Measurements from ENCODE around the gene TMEM63B. TPM values are rescaled to one million over a fixed set of nuclear protein-coding genes. Genes with fewer than 3 reads are reported as not detected.

Gene TMEM63B
- total RNA-seq, 2 experiments from 2014 or later: 7.8 to 8.3 TPM

GRCh38 chr6:44126320-44127149, 819 bp upstream of the TMEM63B start:
- CTCF ChIA-PET: interaction anchor here (1.2 kb wide), 1 partner anchor 95 kb away, joined by 3 read pairs; no protein-coding TSS in a partner anchor
- Mint-ChIP-seq H3K4me3 (peak overlapping the region; percentile 88), H3K36me3 (ENCODE audit: low read depth) (peaks cover 5% of the 10 kb centered on the region), H3K9me3 (no peaks in the 10 kb centered on the region), H3K4me1 (ENCODE audit: low read depth) (peaks cover 43% of the 10 kb centered on the region), H3K27ac (peak overlapping the region; percentile 93), H3K27me3 (ENCODE audit: low read depth) (no peaks in the 10 kb centered on the region)
- intact Hi-C loops (cut with micrococcal nuclease): loop anchor here (1.0 to 2.0 kb wide), 10 partner anchors 25 to 610 kb away; partner anchors contain the start of genes CDC5L, GTPBP2, NFKBIE and POLR1C
- DNase-seq: peak; percentile 95

GRCh38 chr6:44128020-44128917, 915 bp downstream of the TMEM63B start:
- CTCF ChIA-PET: interaction anchor here (0.6 to 1.2 kb wide), 5 partner anchors 13 to 128 kb away, joined by 3 to 4 read pairs (median 3); no protein-coding TSS in a partner anchor
- no peaks in the 10 kb centered on the region for H3K9me3 Mint-ChIP-seq
- H3K4me1 Mint-ChIP-seq (ENCODE audit: low read depth): peaks cover 32% of the 10 kb centered on the region
- H3K36me3 Mint-ChIP-seq (ENCODE audit: low read depth): peaks cover 5% of the 10 kb centered on the region
- H3K27ac Mint-ChIP-seq: no peak overlapping the region
- intact Hi-C loops (cut with micrococcal nuclease): no loop called here
- no peaks in the 10 kb centered on the region for H3K27me3 Mint-ChIP-seq (ENCODE audit: low read depth)
- DNase-seq: no peak
- H3K4me3 Mint-ChIP-seq: peak overlapping the region; percentile 88

GRCh38 chr6:44129841-44130322, 2.5 kb downstream of the TMEM63B start:
- intact Hi-C loops (cut with micrococcal nuclease): no loop called here
- Mint-ChIP-seq H3K27ac (no peak overlapping the region), H3K36me3 (ENCODE audit: low read depth) (peaks cover 4% of the 10 kb centered on the region), H3K27me3 (ENCODE audit: low read depth) (no peaks in the 10 kb centered on the region), H3K4me3 (no peak overlapping the region), H3K4me1 (ENCODE audit: low read depth) (peaks cover 18% of the 10 kb centered on the region), H3K9me3 (no peaks in the 10 kb centered on the region)
- no peak for DNase-seq
- CTCF ChIA-PET: interaction anchor here (0.7 to 2.1 kb wide), 2 partner anchors 10 to 23 kb away, joined by 5 to 6 read pairs; no protein-coding TSS in a partner anchor

- Mint-ChIP-seq H3K4me1 (ENCODE audit: low read depth) (peaks cover 3% of the 10 kb centered on the region), H3K27ac (no peak overlapping the region), H3K9me3 (no peaks in the 10 kb centered on the region), H3K27me3 (ENCODE audit: low read depth) (no peaks in the 10 kb centered on the region), H3K36me3 (ENCODE audit: low read depth) (peaks cover 2% of the 10 kb centered on the region), H3K4me3 (no peak overlapping the region)
- no peak for DNase-seq
- CTCF ChIA-PET: interaction anchor here (1.0 to 2.1 kb wide), 5 partner anchors 13 to 91 kb away, joined by 3 to 5 read pairs (median 4); partner anchors contain the start of gene SLC29A1
- intact Hi-C loops (cut with micrococcal nuclease): no loop called here
These were observed 4.5 kb downstream of the TMEM63B start for GRCh38 chr6:44131892-44132291.

- H3K4me3 Mint-ChIP-seq: no peak overlapping the region
- no peaks in the 10 kb centered on the region for H3K9me3 Mint-ChIP-seq
- peaks cover 2% of the 10 kb centered on the region for H3K36me3 Mint-ChIP-seq (ENCODE audit: low read depth)
- CTCF ChIA-PET: interaction anchor here (1.0 to 1.7 kb wide), 4 partner anchors 14 to 91 kb away, joined by 3 to 4 read pairs (median 4); partner anchors contain the start of gene SLC29A1
- no peak for DNase-seq
- intact Hi-C loops (cut with micrococcal nuclease): no loop called here
- H3K27ac Mint-ChIP-seq: no peak overlapping the region
- H3K4me1 Mint-ChIP-seq (ENCODE audit: low read depth): peaks cover 3% of the 10 kb centered on the region
- no peaks in the 10 kb centered on the region for H3K27me3 Mint-ChIP-seq (ENCODE audit: low read depth)
These were observed 5.1 kb downstream of the TMEM63B start for GRCh38 chr6:44132476-44132875.

GRCh38 chr6:44133003-44133931, 5.9 kb downstream of the TMEM63B start:
- CTCF ChIA-PET: interaction anchor here (1.4 to 1.9 kb wide), 2 partner anchors 15 to 21 kb away, joined by 4 to 5 read pairs; no protein-coding TSS in a partner anchor
- no peaks in the 10 kb centered on the region for H3K9me3 Mint-ChIP-seq
- DNase-seq: no peak
- intact Hi-C loops (cut with micrococcal nuclease): no loop called here
- H3K27me3 Mint-ChIP-seq (ENCODE audit: low read depth): no peaks in the 10 kb centered on the region
- peaks cover 3% of the 10 kb centered on the region for H3K4me1 Mint-ChIP-seq (ENCODE audit: low read depth)
- no peak overlapping the region for H3K4me3 Mint-ChIP-seq
- no peak overlapping the region for H3K27ac Mint-ChIP-seq
- peaks cover 2% of the 10 kb centered on the region for H3K36me3 Mint-ChIP-seq (ENCODE audit: low read depth)

- Mint-ChIP-seq H3K9me3 (no peaks in the 10 kb centered on the region), H3K27ac (no peak overlapping the region), H3K4me1 (ENCODE audit: low read depth) (peaks cover 3% of the 10 kb centered on the region), H3K27me3 (ENCODE audit: low read depth) (no peaks in the 10 kb centered on the region), H3K36me3 (ENCODE audit: low read depth) (peaks cover 2% of the 10 kb centered on the region), H3K4me3 (no peak overlapping the region)
- intact Hi-C loops (cut with micrococcal nuclease): no loop called here
- CTCF ChIA-PET: interaction anchor here (1.9 kb wide), 1 partner anchor 20 kb away, joined by 5 read pairs; no protein-coding TSS in a partner anchor
- DNase-seq: no peak
These were observed 6.8 kb downstream of the TMEM63B start for GRCh38 chr6:44133981-44134711.

GRCh38 chr6:44135173-44135758, 7.9 kb downstream of the TMEM63B start:
- Mint-ChIP-seq H3K4me1 (ENCODE audit: low read depth) (peaks cover 3% of the 10 kb centered on the region), H3K4me3 (no peak overlapping the region), H3K27ac (no peak overlapping the region), H3K9me3 (no peaks in the 10 kb centered on the region), H3K27me3 (ENCODE audit: low read depth) (no peaks in the 10 kb centered on the region), H3K36me3 (ENCODE audit: low read depth) (peaks cover 2% of the 10 kb centered on the region)
- DNase-seq: no peak
- CTCF ChIA-PET: no interaction called here
- intact Hi-C loops (cut with micrococcal nuclease): no loop called here

- DNase-seq: no peak
- CTCF ChIA-PET: no interaction called here
These were observed 8.5 kb downstream of the TMEM63B start for GRCh38 chr6:44135875-44136274.

GRCh38 chr6:44138717-44139350, 11.5 kb downstream of the TMEM63B start:
- DNase-seq: no peak
- Mint-ChIP-seq H3K4me3 (no peak overlapping the region), H3K4me1 (ENCODE audit: low read depth) (no peaks in the 10 kb centered on the region), H3K27ac (no peak overlapping the region), H3K9me3 (no peaks in the 10 kb centered on the region), H3K27me3 (ENCODE audit: low read depth) (no peaks in the 10 kb centered on the region), H3K36me3 (ENCODE audit: low read depth) (peaks cover 3% of the 10 kb centered on the region)
- intact Hi-C loops (cut with micrococcal nuclease): no loop called here
- CTCF ChIA-PET: interaction anchor here (0.7 kb wide), 1 partner anchor 34 kb away, joined by 3 read pairs; no protein-coding TSS in a partner anchor

More at GRCh38 chr6:44135875-44136274, 8.5 kb downstream of the TMEM63B start:
- no peak overlapping the region for H3K27ac Mint-ChIP-seq
- intact Hi-C loops (cut with micrococcal nuclease): no loop called here
- peaks cover 2% of the 10 kb centered on the region for H3K36me3 Mint-ChIP-seq (ENCODE audit: low read depth)
- no peaks in the 10 kb centered on the region for H3K9me3 Mint-ChIP-seq
- H3K4me1 Mint-ChIP-seq (ENCODE audit: low read depth): peaks cover 3% of the 10 kb centered on the region
- H3K27me3 Mint-ChIP-seq (ENCODE audit: low read depth): no peaks in the 10 kb centered on the region
- H3K4me3 Mint-ChIP-seq: no peak overlapping the region

Measured in activated naive CD4-positive, alpha-beta T cell treated with anti-CD3 and anti-CD28 coated beads for 36 hours (primary cell).